GM12873 (cell line): ENCODE data around the gene INTS13.

Experiments used
- TF ChIP-seq, protein P1 (sequence below): IDR thresholded peaks from 2 replicates; pipeline ENCODE4 v1.5.1; 2012; ENCODE audit warnings: low read depth, mild to moderate bottlenecking, moderate library complexity, low read length, control low read depth; ENCODE audit not compliant: insufficient read depth; ENCODE audit errors: missing control alignments

Gene INTS13, protein sequence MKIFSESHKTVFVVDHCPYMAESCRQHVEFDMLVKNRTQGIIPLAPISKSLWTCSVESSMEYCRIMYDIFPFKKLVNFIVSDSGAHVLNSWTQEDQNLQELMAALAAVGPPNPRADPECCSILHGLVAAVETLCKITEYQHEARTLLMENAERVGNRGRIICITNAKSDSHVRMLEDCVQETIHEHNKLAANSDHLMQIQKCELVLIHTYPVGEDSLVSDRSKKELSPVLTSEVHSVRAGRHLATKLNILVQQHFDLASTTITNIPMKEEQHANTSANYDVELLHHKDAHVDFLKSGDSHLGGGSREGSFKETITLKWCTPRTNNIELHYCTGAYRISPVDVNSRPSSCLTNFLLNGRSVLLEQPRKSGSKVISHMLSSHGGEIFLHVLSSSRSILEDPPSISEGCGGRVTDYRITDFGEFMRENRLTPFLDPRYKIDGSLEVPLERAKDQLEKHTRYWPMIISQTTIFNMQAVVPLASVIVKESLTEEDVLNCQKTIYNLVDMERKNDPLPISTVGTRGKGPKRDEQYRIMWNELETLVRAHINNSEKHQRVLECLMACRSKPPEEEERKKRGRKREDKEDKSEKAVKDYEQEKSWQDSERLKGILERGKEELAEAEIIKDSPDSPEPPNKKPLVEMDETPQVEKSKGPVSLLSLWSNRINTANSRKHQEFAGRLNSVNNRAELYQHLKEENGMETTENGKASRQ

DNA sequence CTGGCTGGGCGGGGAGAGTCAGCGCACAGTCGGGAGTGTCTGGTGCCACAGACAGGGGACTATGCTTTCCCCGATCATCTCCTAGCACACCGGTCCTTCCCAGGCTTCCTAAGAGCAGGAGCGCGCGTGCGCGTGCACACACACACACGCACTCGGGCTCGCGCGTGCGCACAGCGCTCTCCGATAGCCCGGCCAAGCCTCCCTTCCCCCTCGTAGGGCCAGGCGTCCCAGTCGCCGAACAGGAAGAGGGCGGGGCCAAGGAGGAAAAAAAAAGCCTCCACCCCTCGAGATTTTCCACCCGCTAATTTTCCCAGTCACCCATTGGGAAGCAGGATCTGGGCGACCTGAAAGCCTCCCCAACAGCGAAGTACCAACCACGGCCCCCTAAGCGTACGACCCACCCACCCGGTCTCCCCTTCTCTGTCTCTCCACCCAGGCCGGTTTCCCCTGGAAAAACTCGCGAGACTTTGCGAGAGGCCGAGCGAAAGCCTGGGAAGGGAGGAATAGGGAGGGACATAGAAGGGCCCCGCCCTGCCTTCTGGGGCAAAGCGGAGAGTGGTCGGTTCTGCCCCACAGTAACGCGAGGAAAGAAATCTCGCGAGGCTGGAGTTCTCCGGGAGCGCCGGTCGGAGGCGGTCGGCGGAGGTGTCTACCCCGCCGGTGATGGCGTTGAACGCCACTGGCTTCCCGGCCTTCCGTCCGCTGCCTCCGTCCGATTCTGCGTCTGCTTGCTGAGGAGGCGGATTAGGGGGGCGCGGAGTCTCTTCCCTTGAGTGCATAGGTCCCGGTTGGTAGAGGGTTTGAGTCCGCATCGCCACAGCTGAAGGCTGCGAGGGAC lies at the start of gene INTS13, which contains the start of gene FGFR1OP2:
INTS13 (minus strand) TSS at position 119 of the 838 bp plus-strand sequence. CDS start 1,178 bp downstream, outside the sequence.
FGFR1OP2 (plus strand) TSS at position 608 of the 838 bp plus-strand sequence. CDS start 15,689 bp downstream, outside the sequence.
- TF ChIP-seq, protein P1, sequence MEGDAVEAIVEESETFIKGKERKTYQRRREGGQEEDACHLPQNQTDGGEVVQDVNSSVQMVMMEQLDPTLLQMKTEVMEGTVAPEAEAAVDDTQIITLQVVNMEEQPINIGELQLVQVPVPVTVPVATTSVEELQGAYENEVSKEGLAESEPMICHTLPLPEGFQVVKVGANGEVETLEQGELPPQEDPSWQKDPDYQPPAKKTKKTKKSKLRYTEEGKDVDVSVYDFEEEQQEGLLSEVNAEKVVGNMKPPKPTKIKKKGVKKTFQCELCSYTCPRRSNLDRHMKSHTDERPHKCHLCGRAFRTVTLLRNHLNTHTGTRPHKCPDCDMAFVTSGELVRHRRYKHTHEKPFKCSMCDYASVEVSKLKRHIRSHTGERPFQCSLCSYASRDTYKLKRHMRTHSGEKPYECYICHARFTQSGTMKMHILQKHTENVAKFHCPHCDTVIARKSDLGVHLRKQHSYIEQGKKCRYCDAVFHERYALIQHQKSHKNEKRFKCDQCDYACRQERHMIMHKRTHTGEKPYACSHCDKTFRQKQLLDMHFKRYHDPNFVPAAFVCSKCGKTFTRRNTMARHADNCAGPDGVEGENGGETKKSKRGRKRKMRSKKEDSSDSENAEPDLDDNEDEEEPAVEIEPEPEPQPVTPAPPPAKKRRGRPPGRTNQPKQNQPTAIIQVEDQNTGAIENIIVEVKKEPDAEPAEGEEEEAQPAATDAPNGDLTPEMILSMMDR, result no peak

DNA sequence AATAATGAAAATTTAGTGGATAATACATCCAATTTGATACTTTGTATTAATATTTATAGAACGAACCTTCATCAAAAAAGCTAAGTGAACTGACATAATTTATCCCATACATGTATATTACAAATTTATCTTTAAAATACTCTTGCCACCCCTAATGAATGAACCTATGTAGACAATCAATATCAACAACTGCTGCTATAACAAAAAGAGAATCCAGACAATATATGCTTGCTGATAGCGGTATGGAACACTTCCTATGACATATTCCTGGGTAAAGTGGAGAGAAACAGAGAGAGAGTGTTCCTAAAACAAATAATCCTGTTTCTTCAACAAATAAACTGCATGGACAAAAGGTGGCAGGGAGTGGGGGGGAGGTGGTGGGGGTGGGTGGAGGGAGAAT lies 45.1 kb upstream of the INTS13 start:
- TF ChIP-seq, protein P1, result no peak

DNA sequence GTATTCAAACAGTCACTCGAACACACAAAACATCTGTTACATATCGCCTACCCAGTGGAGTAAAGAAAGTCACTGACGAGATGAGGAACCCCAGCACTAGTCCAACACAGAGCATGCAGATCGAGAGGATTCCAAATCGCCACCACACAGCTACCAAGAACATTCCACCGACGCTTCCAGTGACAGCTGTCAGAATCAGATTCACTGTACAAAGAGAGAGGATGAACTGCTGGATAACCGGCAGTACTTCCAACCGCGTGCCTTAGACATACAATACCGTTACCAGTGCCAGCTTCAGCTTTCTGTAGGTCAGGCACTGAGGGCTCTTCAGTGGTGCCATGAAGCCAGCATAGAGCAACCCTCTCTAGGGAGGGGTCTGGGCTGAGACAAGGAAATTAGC lies 42.0 kb upstream of the INTS13 start:
- TF ChIP-seq, protein P1, result no peak

DNA sequence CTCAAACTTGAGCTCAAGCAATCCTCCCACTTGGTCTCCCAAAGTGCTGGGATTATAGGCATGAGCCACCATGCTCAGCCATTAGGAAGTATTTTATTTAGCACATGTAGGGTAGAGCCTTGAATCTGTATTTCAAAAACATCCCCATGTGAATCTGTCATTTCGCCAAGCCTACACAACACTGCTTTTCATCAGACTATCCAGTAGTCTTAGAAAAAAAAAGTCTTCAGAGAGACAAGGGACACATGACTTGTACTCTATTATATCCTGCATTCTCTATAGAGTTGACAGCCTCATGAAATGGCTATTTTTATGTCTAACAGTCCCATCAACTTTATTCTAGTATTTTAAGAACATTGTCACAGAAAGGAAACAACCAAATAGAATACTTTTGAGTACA lies 41.0 kb upstream of the INTS13 start:
- TF ChIP-seq, protein P1, result no peak

DNA sequence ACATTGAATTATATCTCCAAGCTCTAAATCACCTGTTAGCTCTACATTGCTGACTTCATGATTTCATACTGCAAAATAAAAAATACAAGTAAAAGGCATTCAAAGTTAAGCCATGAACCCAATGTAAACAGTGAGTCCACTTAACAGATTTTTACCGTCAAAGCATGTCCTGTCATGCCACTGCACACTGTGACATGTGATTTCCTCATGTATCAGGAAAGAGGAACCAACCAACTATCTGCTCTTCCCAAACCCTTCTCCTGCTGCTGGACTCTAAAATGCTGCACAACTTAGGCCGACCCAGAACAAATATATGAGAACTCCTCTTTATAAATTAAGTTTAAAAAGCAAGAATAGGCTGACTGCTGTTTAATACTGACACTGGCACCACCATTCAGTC lies 38.9 kb upstream of the INTS13 start:
- TF ChIP-seq, protein P1, result no peak

DNA sequence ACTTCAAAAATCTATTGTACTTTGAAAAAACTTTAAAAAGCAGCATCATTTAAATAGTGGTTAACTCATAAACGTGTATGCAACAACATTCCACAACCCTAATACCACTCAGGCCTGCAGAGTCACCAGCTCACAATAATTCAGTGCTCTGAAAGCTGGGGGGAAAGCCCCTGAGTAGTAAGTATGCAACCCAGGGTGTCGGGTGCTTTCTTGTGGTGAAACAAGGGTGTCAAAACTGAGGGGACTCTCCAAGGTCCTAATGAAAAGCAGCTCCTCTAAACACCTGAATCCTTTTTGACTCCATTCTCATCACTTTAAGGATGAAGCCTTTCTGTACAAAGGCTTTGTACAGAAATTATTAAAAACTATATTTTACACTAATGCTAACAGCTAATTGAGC lies 34.2 kb upstream of the INTS13 start:
- TF ChIP-seq, protein P1, result no peak
